Ovary (tissue), 9 donors: ENCODE data around the gene ATP8B3. TPM values are rescaled to one million over a fixed set of nuclear protein-coding genes. Genes with fewer than 3 reads are reported as not detected.

Source experiments
- DNase-seq, 5 donors: peaks; one replicate each; pipeline ENCODE4 v3.0.0-alpha.2; 2019 to 2020
- H3K27ac ChIP-seq, 2 donors: fragments of 200-600 bp; one replicate each; pipeline versions ENCODE4 v1.5.1 to v1.8.0; 2019 to 2022
- H3K27me3 ChIP-seq: fragments of 200-600 bp; one replicate; pipeline ENCODE4 v1.8.0; 2022
- H3K36me3 ChIP-seq: fragments of 200-600 bp; sonication (generic); one replicate; pipeline ENCODE4 v1.5.1; 2019
- H3K4me1 ChIP-seq: one replicate; pipeline ENCODE4 v1.8.1; 2013; ENCODE audit warnings: mild to moderate bottlenecking, moderate library complexity; ENCODE audit not compliant: insufficient read depth
- H3K4me3 ChIP-seq: fragments of 200-600 bp; sonication (generic); one replicate; pipeline ENCODE4 v1.5.1; 2017
- H3K9me3 ChIP-seq, 2 donors: fragments of 200-600 bp in 1 of 2; sonication (generic) in 1 of 2; one replicate each; pipeline versions ENCODE4 v1.5.1 to v1.8.1; 2013 to 2019; ENCODE audit warnings: mild to moderate bottlenecking in 1 of 2, moderate library complexity in 1 of 2
- EP300 ChIP-seq: sonication (generic); formaldehyde crosslinking; IDR thresholded peaks from one replicate; pipeline ENCODE4 v1.6.1; 2017; ENCODE audit warnings: antibody characterized with exemption
- POLR2A ChIP-seq: fragments of 450-650 bp; IDR thresholded peaks from one replicate; pipeline ENCODE4 v1.6.1; 2017; ENCODE audit warnings: antibody characterized with exemption, mild to moderate bottlenecking, moderate library complexity
- WGBS, 3 donors: extraction: QIAGEN DNeasy Blood & Tissue Kit in 1 of 3; methylation state at CpG; one replicate each; pipeline versions ENCODE4 v1.1.5 to v1.1.7; 2013 to 2017; 5-methylcytosine and 5-hydroxymethylcytosine counted together
- intact Hi-C, 4 donors: fragments of 100-400 bp; cut with DNase I; formaldehyde crosslinking; loops; one replicate each; pipeline versions ENCODE4 v1.11.0 to v1.15.1; 2022 to 2023
- polyA plus RNA-seq, 2 donors: library from polyadenylated mRNA; stranded (reverse); fragments of 200-250 nt in 1 of 2; fragments of 350-450 nt in 1 of 2; fragmentation: Illumina TruSeq in 1 of 2; extraction: RNeasy Lipid Tissue Mini Kit (QIAGEN cat#74804) in 1 of 2; gene quantifications; one replicate each; pipeline ENCODE4 v1.2.3, GENCODE V29; 2013 to 2014
- total RNA-seq, 7 donors: library from RNA; depleted of rRNA in 2 of 7; stranded (reverse); fragments of >200 nt in 2 of 7; fragmentation: NEBNext Ultra II Directional in 3 of 7; extraction: Animal tissue kit (Norgen Biotek cat#: 25700) in 3 of 7; gene quantifications; one replicate each; pipeline versions ENCODE4 v1.1.0 to v1.2.4, GENCODE V29; 2016 to 2023
- TF ChIP-seq, protein P1 (sequence below), 3 donors: fragments of 450-650 bp in 2 of 3; fragments of 200-600 bp in 1 of 3; IDR thresholded peaks; one replicate each; pipeline versions ENCODE4 v1.5.1 to v1.8.0; 2016 to 2022; ENCODE audit warnings: antibody characterized with exemption in 3 of 3, mild to moderate bottlenecking in 1 of 3
- donor health status: DM: no; HTN: no; CAD: no; lungs with moderate emphysema.
- donor health status: DM: no; HTN: no; CAD: no.
- donor health status: Bipolar disorder and iron deficiency.
- donor health status: DM: yes; HTN: yes; CAD: no.
- donor health status: DM: no; HTN: no; CAD: no.
- donor health status: DM: yes; HTN: yes; CAD: no.

Gene ATP8B3
- total and polyA plus RNA-seq, 9 donors = 0.72 to 3.2 (median 1.5) TPM

DNA sequence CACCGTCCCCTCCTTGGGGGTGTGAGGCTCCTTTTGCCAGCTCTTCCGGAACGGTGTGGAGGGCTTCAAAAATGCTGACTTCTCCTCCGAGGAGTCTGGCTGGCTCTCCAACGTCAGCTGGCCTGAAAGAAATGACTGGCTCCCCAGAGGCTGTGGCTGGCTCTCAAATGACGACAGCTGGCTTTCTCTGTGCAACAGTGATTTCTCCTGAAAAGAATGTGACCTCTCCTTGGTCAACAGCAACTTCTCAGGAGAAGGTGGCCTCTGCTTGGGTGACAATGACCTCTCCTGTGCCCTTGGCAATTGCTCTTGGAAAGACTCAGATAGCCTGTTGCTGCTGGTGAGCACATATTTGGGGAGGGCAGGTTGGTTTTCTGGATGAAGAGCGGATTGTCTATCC lies 29.6 kb downstream of the ATP8B3 start:
- intact Hi-C loops = no loop called here
- TF ChIP-seq EP300 (no peak), POLR2A (no peak)
- TF ChIP-seq, protein P1, sequence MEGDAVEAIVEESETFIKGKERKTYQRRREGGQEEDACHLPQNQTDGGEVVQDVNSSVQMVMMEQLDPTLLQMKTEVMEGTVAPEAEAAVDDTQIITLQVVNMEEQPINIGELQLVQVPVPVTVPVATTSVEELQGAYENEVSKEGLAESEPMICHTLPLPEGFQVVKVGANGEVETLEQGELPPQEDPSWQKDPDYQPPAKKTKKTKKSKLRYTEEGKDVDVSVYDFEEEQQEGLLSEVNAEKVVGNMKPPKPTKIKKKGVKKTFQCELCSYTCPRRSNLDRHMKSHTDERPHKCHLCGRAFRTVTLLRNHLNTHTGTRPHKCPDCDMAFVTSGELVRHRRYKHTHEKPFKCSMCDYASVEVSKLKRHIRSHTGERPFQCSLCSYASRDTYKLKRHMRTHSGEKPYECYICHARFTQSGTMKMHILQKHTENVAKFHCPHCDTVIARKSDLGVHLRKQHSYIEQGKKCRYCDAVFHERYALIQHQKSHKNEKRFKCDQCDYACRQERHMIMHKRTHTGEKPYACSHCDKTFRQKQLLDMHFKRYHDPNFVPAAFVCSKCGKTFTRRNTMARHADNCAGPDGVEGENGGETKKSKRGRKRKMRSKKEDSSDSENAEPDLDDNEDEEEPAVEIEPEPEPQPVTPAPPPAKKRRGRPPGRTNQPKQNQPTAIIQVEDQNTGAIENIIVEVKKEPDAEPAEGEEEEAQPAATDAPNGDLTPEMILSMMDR (IDR thresholded peaks at IDR 0.05) = no peak
- no peaks in the 10 kb centered on the region for H3K36me3 ChIP-seq
- DNase-seq = no peak
- no peak overlapping the region for H3K27ac ChIP-seq
- H3K4me3 ChIP-seq = no peak overlapping the region
- 60 to 81% (median 67%) methylated on average over 7 of the region's 7 CpGs for WGBS, 3 donors
- no peaks in the 10 kb centered on the region for H3K27me3 ChIP-seq
- no peaks in the 10 kb centered on the region for H3K4me1 ChIP-seq
- H3K9me3 ChIP-seq = peaks cover 0 to 16% of the 10 kb centered on the region in 2 donors

DNA sequence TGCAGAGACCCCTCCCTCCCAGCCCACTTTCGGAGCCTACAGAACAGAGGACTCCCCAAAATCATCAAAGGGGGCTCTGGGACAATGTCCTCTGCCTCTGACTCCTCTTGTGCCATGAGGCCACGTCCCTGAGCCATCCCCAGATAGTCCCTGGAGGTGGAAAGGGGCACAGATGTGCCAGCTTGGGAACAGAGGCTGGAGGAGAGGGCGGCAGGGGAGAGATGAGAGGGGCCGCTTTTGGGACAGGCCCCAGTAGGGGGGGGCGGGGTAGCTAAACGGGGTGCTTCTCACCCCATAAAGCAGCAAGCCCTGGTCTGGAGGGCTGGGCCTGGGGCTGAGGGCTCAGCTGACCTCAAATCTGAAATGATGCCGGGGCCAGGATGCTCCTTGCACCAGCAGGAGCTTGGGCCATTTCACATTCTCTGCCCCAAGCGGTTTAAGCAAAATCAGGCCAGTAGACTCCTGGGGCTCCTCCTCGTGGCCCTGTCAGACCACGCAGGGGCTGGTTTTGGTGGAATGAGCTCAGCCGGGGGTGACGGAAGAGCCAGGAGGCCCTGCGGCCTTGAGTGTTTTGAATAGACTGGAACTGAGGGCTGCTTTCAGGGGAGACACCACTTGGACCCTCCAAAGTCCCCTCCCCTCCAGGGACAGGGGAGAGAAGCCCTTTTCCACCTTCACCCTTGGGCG lies 31.7 kb downstream of the ATP8B3 start:
- no peak for TF ChIP-seq POLR2A
- TF ChIP-seq EP300 = no peak
- TF ChIP-seq, protein P1 (IDR thresholded peaks at IDR 0.05) = no peak

DNA sequence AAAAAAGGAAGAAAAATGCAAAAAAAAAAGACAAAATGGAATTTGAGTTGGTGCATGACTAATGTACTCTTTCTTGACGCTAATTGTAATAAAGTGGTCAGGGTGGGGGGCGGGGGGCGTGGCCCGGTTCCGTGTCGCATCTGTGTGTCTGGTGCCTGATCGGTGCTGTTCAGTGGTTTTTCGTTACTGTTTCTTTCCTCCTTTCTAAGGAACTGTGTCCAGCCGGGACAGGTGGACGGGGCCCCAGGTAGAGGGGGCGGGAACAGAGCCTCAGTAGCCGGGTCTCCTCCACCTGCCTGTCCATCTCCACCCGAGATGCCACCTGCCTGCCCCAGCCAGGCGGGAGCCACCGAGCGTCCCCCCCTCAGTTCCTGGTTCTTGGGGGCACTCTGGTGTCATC lies 32.5 kb downstream of the ATP8B3 start:
- peaks cover 5% of the 10 kb centered on the region for H3K27me3 ChIP-seq
- no peak for DNase-seq
- no peak overlapping the region for H3K27ac ChIP-seq
- peaks cover 0 to 25% of the 10 kb centered on the region in 2 donors for H3K9me3 ChIP-seq
- no peak overlapping the region for H3K4me3 ChIP-seq
- WGBS, 3 donors = 26 to 31% (median 30%) methylated on average over 16 of the region's 16 CpGs
- no peak for TF ChIP-seq POLR2A
- TF ChIP-seq, protein P1 (IDR thresholded peaks at IDR 0.05) = no peak
- TF ChIP-seq EP300 = no peak
- intact Hi-C loops = no loop called here
- no peaks in the 10 kb centered on the region for H3K4me1 ChIP-seq
- H3K36me3 ChIP-seq = no peaks in the 10 kb centered on the region

More for the DNA sequence above, 31.7 kb downstream of the ATP8B3 start:
- H3K4me1 ChIP-seq = no peaks in the 10 kb centered on the region
- WGBS, 3 donors = 27 to 40% (median 36%) methylated on average over 13 to 14 of the region's 14 CpGs
- H3K27me3 ChIP-seq = peaks cover 2% of the 10 kb centered on the region
- intact Hi-C loops = no loop called here
- no peaks in the 10 kb centered on the region for H3K36me3 ChIP-seq
- peaks cover 0 to 17% of the 10 kb centered on the region in 2 donors for H3K9me3 ChIP-seq
- H3K4me3 ChIP-seq = no peak overlapping the region
- DNase-seq = no peak
- H3K27ac ChIP-seq = no peak overlapping the region

DNA sequence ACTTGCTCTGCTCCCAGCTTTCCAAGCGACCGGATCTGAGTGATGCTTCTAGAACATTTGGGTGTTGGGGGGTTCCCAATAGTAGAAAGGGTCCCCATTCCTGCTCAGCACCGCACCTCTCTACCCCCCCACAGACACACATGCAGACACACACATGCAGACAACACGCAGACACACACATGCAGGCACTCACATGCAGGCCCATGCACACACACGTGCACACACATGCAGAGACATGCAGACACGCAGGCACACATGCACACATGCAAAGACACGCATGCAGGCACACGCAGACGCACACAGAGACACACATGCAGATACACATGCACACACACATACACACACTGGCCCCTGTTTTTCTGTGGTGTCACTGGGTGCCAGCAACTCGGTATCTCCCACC lies 34.9 kb downstream of the ATP8B3 start:
- no peak for TF ChIP-seq POLR2A
- TF ChIP-seq, protein P1 (IDR thresholded peaks at IDR 0.05) = no peak
- no peak for TF ChIP-seq EP300
- 67 to 69% (median 68%) methylated on average over 10 of the region's 10 CpGs for WGBS, 3 donors
- H3K4me3 ChIP-seq = no peak overlapping the region
- no peak overlapping the region for H3K27ac ChIP-seq
- H3K36me3 ChIP-seq = no peaks in the 10 kb centered on the region
- H3K4me1 ChIP-seq = no peaks in the 10 kb centered on the region
- peaks cover 0 to 17% of the 10 kb centered on the region in 2 donors for H3K9me3 ChIP-seq
- no peak for DNase-seq
- intact Hi-C loops = no loop called here
- H3K27me3 ChIP-seq = peaks cover 5% of the 10 kb centered on the region
